Smooth muscle cell (in vitro differentiated cells): Measurements from ENCODE around the gene KCTD8. TPM values are rescaled to one million over a fixed set of nuclear protein-coding genes. Genes with fewer than 3 reads are reported as not detected.

Source experiments
- DNase-seq: peaks from one replicate; lab custom pipeline; 2025; ENCODE audit not compliant: unreplicated experiment; lab: John Stamatoyannopoulos, UW
- H2AFZ ChIP-seq: fragments of 200-600 bp; sonication (generic); 2 replicates; pipeline ENCODE4 v1.6.0; 2016; ENCODE audit warnings: antibody characterized with exemption, low read depth, mild to moderate bottlenecking
- H3F3A ChIP-seq: fragments of 200-600 bp; sonication (generic); 2 replicates; pipeline ENCODE4 v1.6.0; 2017; ENCODE audit warnings: antibody characterized with exemption, low read depth
- H3K27ac ChIP-seq: fragments of 200-600 bp; sonication (generic); 2 replicates; pipeline ENCODE4 v1.5.1; 2016; ENCODE audit warnings: low read depth, mild to moderate bottlenecking
- H3K27me3 ChIP-seq: fragments of 200-600 bp; sonication (generic); 2 replicates; pipeline ENCODE4 v1.6.1; 2016; ENCODE audit warnings: low read depth, mild to moderate bottlenecking
- H3K36me3 ChIP-seq: fragments of 200-600 bp; sonication (generic); 2 replicates; pipeline ENCODE4 v1.5.1; 2016; ENCODE audit warnings: low read depth
- H3K4me1 ChIP-seq: fragments of 200-600 bp; sonication (generic); 2 replicates; pipeline ENCODE4 v1.5.1; 2016; ENCODE audit warnings: low read depth
- H3K4me2 ChIP-seq: fragments of 200-600 bp; sonication (generic); 2 replicates; pipeline ENCODE4 v1.6.0; 2016; ENCODE audit warnings: mild to moderate bottlenecking
- H3K4me3 ChIP-seq: fragments of 200-600 bp; sonication (generic); 2 replicates; pipeline ENCODE4 v1.5.1; 2016; ENCODE audit warnings: mild to moderate bottlenecking
- H3K79me2 ChIP-seq: fragments of 200-600 bp; sonication (generic); 2 replicates; pipeline ENCODE4 v1.6.0; 2016; ENCODE audit warnings: low read depth, mild to moderate bottlenecking
- H3K9ac ChIP-seq: fragments of 200-600 bp; sonication (generic); 2 replicates; pipeline ENCODE4 v1.6.0; 2016; ENCODE audit warnings: low read depth
- H3K9me3 ChIP-seq: fragments of 200-600 bp; sonication (generic); replicated peaks from 2 replicates; pipeline ENCODE4 v1.5.1; 2016; ENCODE audit warnings: low read depth
- H4K20me1 ChIP-seq: fragments of 200-600 bp; sonication (generic); 2 replicates; pipeline ENCODE4 v1.6.0; 2016; ENCODE audit warnings: low read depth
- CTCF ChIP-seq: fragments of 200-600 bp; sonication (generic); IDR thresholded peaks from 2 replicates; pipeline ENCODE4 v1.5.1; 2017; ENCODE audit warnings: borderline replicate concordance, mild to moderate bottlenecking, antibody characterized with exemption; ENCODE audit not compliant: insufficient read depth, poor library complexity, severe bottlenecking
- WGBS: methylation state at CpG from one replicate; pipeline ENCODE4 v1.1.7; 2016; ENCODE audit warnings: low lambda C conversion rate; 5-methylcytosine and 5-hydroxymethylcytosine counted together
- polyA plus RNA-seq: library from polyadenylated mRNA; unstranded; fragments of >200 nt; fragmentation: Nextera tagmentation; extraction: Ambion mirVana; gene quantifications from 2 replicates; pipeline ENCODE4 v1.2.1, GENCODE V29; 2016
- total RNA-seq: library from RNA; depleted of rRNA; stranded (reverse); fragments of >200 nt; gene quantifications from 2 replicates; pipeline ENCODE4 v1.2.3, GENCODE V29; 2014

Gene KCTD8
- total and polyA plus RNA-seq, 2 experiments from 2014 or later, result not detected

DNA sequence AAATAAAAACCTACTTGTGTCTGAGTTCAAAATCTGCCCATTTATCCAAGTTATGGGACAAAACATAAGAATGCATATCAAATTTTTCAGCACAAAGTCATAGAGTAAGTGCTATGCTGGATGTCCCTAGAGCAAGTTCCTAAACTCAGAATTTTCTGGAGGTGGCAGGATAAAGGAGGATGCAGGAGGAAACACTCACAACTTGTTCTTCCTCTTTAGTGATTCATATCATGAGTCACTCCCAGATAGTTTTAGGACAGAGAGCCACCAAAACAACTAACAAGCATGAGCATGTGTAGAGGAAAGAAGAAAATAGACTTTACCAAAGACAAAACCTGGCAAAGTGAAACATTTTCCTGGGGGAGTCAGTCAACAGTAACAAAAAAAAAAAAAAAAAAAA lies 302.7 kb downstream of the KCTD8 start:
- no peak overlapping the region for H3K4me2 ChIP-seq
- no peaks in the 10 kb centered on the region for H3K27me3 ChIP-seq
- no peaks in the 10 kb centered on the region for H3K4me1 ChIP-seq
- no peaks in the 10 kb centered on the region for H4K20me1 ChIP-seq
- no peak overlapping the region for H3K9ac ChIP-seq
- no peak overlapping the region for H3K4me3 ChIP-seq
- no peaks in the 10 kb centered on the region for H3F3A ChIP-seq
- DNase-seq, result no peak
- no peaks in the 10 kb centered on the region for H3K9me3 ChIP-seq
- no peak overlapping the region for H2AFZ ChIP-seq
- H3K27ac ChIP-seq, result peak overlapping the region; percentile 52
- H3K79me2 ChIP-seq, result no peaks in the 10 kb centered on the region
- TF ChIP-seq CTCF, result no peak
- H3K36me3 ChIP-seq, result no peaks in the 10 kb centered on the region

- no peak overlapping the region for H3K9ac ChIP-seq
- H3K9me3 ChIP-seq, result no peaks in the 10 kb centered on the region
- no peaks in the 10 kb centered on the region for H4K20me1 ChIP-seq
- TF ChIP-seq CTCF, result no peak
- no peaks in the 10 kb centered on the region for H3K27me3 ChIP-seq
- H3K4me2 ChIP-seq, result no peak overlapping the region
- no peaks in the 10 kb centered on the region for H3F3A ChIP-seq
- no peak overlapping the region for H3K4me3 ChIP-seq
- H3K4me1 ChIP-seq, result no peaks in the 10 kb centered on the region
- 90% methylated on average over 1 of the region's 1 CpG for WGBS
- no peaks in the 10 kb centered on the region for H3K36me3 ChIP-seq
- no peak overlapping the region for H3K27ac ChIP-seq
- no peaks in the 10 kb centered on the region for H3K79me2 ChIP-seq
- DNase-seq, result no peak
- H2AFZ ChIP-seq, result no peak overlapping the region
Observed at GRCh38 chr4:44132526-44132925, 316.1 kb downstream of the KCTD8 start.

Other genes starting within 250 kb of the KCTD8 start
- not detected in 2 replicates for gene YIPF7, start 202.8 kb upstream of the KCTD8 start, total RNA-seq
- 0.45 TPM in 1 of 2 replicates, not detected in the other for gene YIPF7, start 202.8 kb upstream of the KCTD8 start, polyA plus RNA-seq
- gene GUF1, start 229.6 kb upstream of the KCTD8 start, total RNA-seq, result 13.3 and 14.2 TPM in 2 replicates
- gene GUF1, start 229.6 kb upstream of the KCTD8 start, polyA plus RNA-seq, result 6.8 and 7.2 TPM in 2 replicates